HepG2 (cell line): ENCODE measurements around the gene CTSW. TPM values are rescaled to one million over a fixed set of nuclear protein-coding genes. Genes with fewer than 3 reads are reported as not detected.
A peak's percentile ranks its signal among the peaks of the same experiment; 100 is the strongest.

Source experiments
- ATAC-seq: fragments of 200-7000 bp; cut with Tn5 transposase; 3 replicates; pipeline ENCODE4 v1.9.1; 2020; ENCODE audit warnings: mild to moderate bottlenecking, moderate library complexity
- BruUV-seq: library from RNA; stranded (reverse); fragments of 400-500 nt; replicated peaks from 2 replicates; lab custom pipeline; 2021; lab: Mats Ljungman, UMichigan
- CTCF ChIA-PET: fragments of 300-600 bp; formaldehyde crosslinking; extraction: SDS; loops from one replicate; lab custom pipeline; 2021; ENCODE audit warnings: low total read pairs, inconsistent platforms, low intra/inter-chr PET ratio; lab: Yijun Ruan, JAX
- POLR2A ChIA-PET: fragments of 350-600 bp; sonication (Branson Sonifier 250); formaldehyde crosslinking; loops from one replicate; lab custom pipeline; 2020; ENCODE audit warnings: antibody characterized with exemption, inconsistent platforms; lab: Yijun Ruan, JAX
- DNase-seq: peaks from one replicate; pipeline ENCODE4 v3.0.0-alpha.2; 2015; ENCODE audit warnings: low spot score
- FAIRE-seq: peaks from 3 replicates; lab custom pipeline; 2011; peaks lifted over from hg19 to GRCh38; lab: Jason Lieb, UNC
- H2AFZ ChIP-seq: one replicate; pipeline ENCODE4 v1.6.1; 2011; ENCODE audit warnings: low read length, inconsistent platforms
- H3K27ac ChIP-seq: fragments of 300-600 bp; 3 replicates; pipeline ENCODE4 v1.8.0; 2011; ENCODE audit warnings: mixed run types, mild to moderate bottlenecking, mixed read lengths, low read length, inconsistent platforms; ENCODE audit not compliant: insufficient read depth; ENCODE audit errors: extremely low read length
- H3K27me3 ChIP-seq, 2 experiments: fragments of 200-600 bp in 1 of 2; 2 replicates in 1 of 2; 3 replicates in 1 of 2; pipeline versions ENCODE4 v1.6.0 to v1.8.0; 2011; ENCODE audit warnings: low read length in 2 of 2, mild to moderate bottlenecking in 2 of 2, moderate library complexity in 2 of 2, inconsistent platforms in 1 of 2; ENCODE audit not compliant: insufficient read depth in 2 of 2, control insufficient read depth in 1 of 2
- H3K36me3 ChIP-seq, 2 experiments: fragments of 200-600 bp in 1 of 2; replicated peaks in 1 of 2; 2 replicates in 1 of 2; 3 replicates in 1 of 2; pipeline versions ENCODE4 v1.5.1 to v1.8.0; 2011; ENCODE audit warnings: low read length in 2 of 2, inconsistent platforms in 1 of 2; ENCODE audit not compliant: insufficient read depth in 2 of 2, control insufficient read depth in 1 of 2
- H3K4me1 ChIP-seq: 2 replicates; pipeline ENCODE4 v1.5.1; 2012; ENCODE audit warnings: low read length, inconsistent platforms; ENCODE audit not compliant: insufficient read depth
- H3K4me2 ChIP-seq: 2 replicates; pipeline ENCODE4 v1.6.0; 2011; ENCODE audit warnings: low read depth, low read length, inconsistent platforms
- H3K4me3 ChIP-seq, 3 experiments: fragments of 200-600 bp in 1 of 3; sonication (generic), shearing (Covaris generic) in 1 of 3; replicated peaks in 1 of 3; 2 replicates each; pipeline ENCODE4 v1.5.1; 2011 to 2016; ENCODE audit warnings: low read length in 3 of 3, inconsistent platforms in 2 of 3, low read depth in 2 of 3, mild to moderate bottlenecking in 2 of 3, control low read depth in 1 of 3, mixed read lengths in 1 of 3; ENCODE audit not compliant: insufficient read depth in 1 of 3
- H3K79me2 ChIP-seq: one replicate; pipeline ENCODE4 v1.6.1; 2011; ENCODE audit warnings: low read length, inconsistent platforms; ENCODE audit not compliant: insufficient read depth
- H3K9ac ChIP-seq: 2 replicates; pipeline ENCODE4 v1.6.0; 2011; ENCODE audit warnings: mild to moderate bottlenecking, low read depth, low read length, inconsistent platforms; ENCODE audit not compliant: insufficient read depth
- H3K9me3 ChIP-seq: 2 replicates; pipeline ENCODE4 v1.5.1; 2012; ENCODE audit warnings: mild to moderate bottlenecking, low read length
- H4K20me1 ChIP-seq: 2 replicates; pipeline ENCODE4 v1.6.0; 2011; ENCODE audit warnings: inconsistent platforms, mild to moderate bottlenecking, low read length, moderate library complexity; ENCODE audit not compliant: insufficient read depth
- AGO2 ChIP-seq: fragments of 200-400 bp; formaldehyde crosslinking; optimal IDR thresholded peaks from 2 replicates; pipeline ENCODE3; 2017; ENCODE audit warnings: mild to moderate bottlenecking, low read depth, low read length, moderate library complexity
- ETV6 ChIP-seq: sonication (generic); formaldehyde crosslinking; conservative IDR thresholded peaks from 2 replicates; pipeline ENCODE4 v1.4.0; 2020; ENCODE audit warnings: missing genetic modification reagents
- FIP1L1 ChIP-seq: fragments of 200-400 bp; formaldehyde crosslinking; IDR thresholded peaks from 2 replicates; pipeline ENCODE4 v1.6.1; 2018; ENCODE audit warnings: low read depth, mild to moderate bottlenecking, low read length, moderate library complexity, borderline replicate concordance; ENCODE audit not compliant: insufficient read depth
- HDAC1 ChIP-seq: sonication (generic); formaldehyde crosslinking; IDR thresholded peaks from 2 replicates; pipeline ENCODE4 v1.5.1; 2020; ENCODE audit warnings: mild to moderate bottlenecking, missing genetic modification reagents
- HNRNPK ChIP-seq: fragments of 200-400 bp; formaldehyde crosslinking; IDR thresholded peaks from 2 replicates; pipeline ENCODE4 v1.6.1; 2018; ENCODE audit warnings: low read length, low read depth, moderate library complexity, mild to moderate bottlenecking; ENCODE audit not compliant: poor library complexity, severe bottlenecking
- HNRNPL ChIP-seq: fragments of 200-400 bp; formaldehyde crosslinking; IDR thresholded peaks from 2 replicates; pipeline ENCODE4 v1.6.1; 2017; ENCODE audit warnings: mild to moderate bottlenecking, low read depth, low read length
- HNRNPLL ChIP-seq: fragments of 200-400 bp; formaldehyde crosslinking; IDR thresholded peaks from 2 replicates; pipeline ENCODE4 v1.6.1; 2017; ENCODE audit warnings: mild to moderate bottlenecking, low read depth, low read length; ENCODE audit not compliant: poor library complexity, severe bottlenecking
- PAF1 ChIP-seq: IDR thresholded peaks from 2 replicates; pipeline ENCODE4 v1.6.1; 2016; ENCODE audit warnings: missing genetic modification reagents, missing compliant biosample characterization
- POLR2AphosphoS2 ChIP-seq: IDR thresholded peaks from 2 replicates; pipeline ENCODE4 v1.6.1; 2011; ENCODE audit warnings: low read depth, low read length, improper control_type of control experiment
- POLR2G ChIP-seq: fragments of 200-400 bp; formaldehyde crosslinking; IDR thresholded peaks from 2 replicates; pipeline ENCODE4 v1.6.1; 2018; ENCODE audit warnings: mild to moderate bottlenecking, low read depth, low read length, moderate library complexity
- RBFOX2 ChIP-seq: fragments of 200-400 bp; formaldehyde crosslinking; IDR thresholded peaks from 2 replicates; pipeline ENCODE4 v1.6.1; 2017; ENCODE audit warnings: low read depth, mild to moderate bottlenecking, low read length
- RBM22 ChIP-seq: fragments of 200-400 bp; formaldehyde crosslinking; optimal IDR thresholded peaks from 2 replicates; pipeline ENCODE3; 2017; ENCODE audit warnings: mild to moderate bottlenecking, low read length, moderate library complexity
- RFX1 ChIP-seq: fragments of 450-650 bp; IDR thresholded peaks from 2 replicates; pipeline ENCODE4 v1.6.1; 2017
- TSC22D2 ChIP-seq: sonication (generic); formaldehyde crosslinking; IDR thresholded peaks from 2 replicates; pipeline ENCODE4 v1.5.1; 2020; ENCODE audit warnings: missing genetic modification reagents, mild to moderate bottlenecking, borderline replicate concordance
- U2AF1 ChIP-seq: fragments of 200-400 bp; formaldehyde crosslinking; optimal IDR thresholded peaks from 2 replicates; pipeline ENCODE3; 2017; ENCODE audit warnings: mild to moderate bottlenecking, low read depth, low read length
- ZBTB44 ChIP-seq: sonication (generic); formaldehyde crosslinking; IDR thresholded peaks from 2 replicates; pipeline ENCODE4 v1.4.0; 2020; ENCODE audit warnings: missing genetic modification reagents
- ZC3H13 ChIP-seq: sonication (generic); formaldehyde crosslinking; IDR thresholded peaks from 2 replicates; pipeline ENCODE4 v1.8.1; 2023; ENCODE audit warnings: mild to moderate bottlenecking, missing genetic modification reagents, moderate library complexity
- ZFY ChIP-seq: sonication (generic); formaldehyde crosslinking; IDR thresholded peaks from 2 replicates; pipeline ENCODE4 v1.4.0; 2020; ENCODE audit warnings: missing genetic modification reagents
- ZNF615 ChIP-seq: sonication (generic); formaldehyde crosslinking; IDR thresholded peaks from 2 replicates; pipeline ENCODE4 v1.5.0; 2020; ENCODE audit warnings: mild to moderate bottlenecking, missing genetic modification reagents, borderline replicate concordance
- ZNF768 ChIP-seq: sonication (generic); formaldehyde crosslinking; IDR thresholded peaks from 2 replicates; pipeline ENCODE4 v1.4.0; 2020; ENCODE audit warnings: missing genetic modification reagents
- WGBS: methylation state at CpG from one replicate; pipeline ENCODE4 v1.1.6; 2017; ENCODE audit warnings: low lambda C conversion rate; 5-methylcytosine and 5-hydroxymethylcytosine counted together
- in situ Hi-C: cut with HindIII; loops from 2 replicates; pipeline ENCODE4 v1.10.0; 2017; ENCODE audit warnings: low pct_unique_long_range_greater_than_20kb; ENCODE audit not compliant: extremely low pct_ligation_motif_present
- intact Hi-C: fragments of 100-400 bp; cut with micrococcal nuclease; formaldehyde crosslinking; loops from one replicate; pipeline ENCODE4 v1.10.0; 2022; ENCODE audit not compliant: unreplicated experiment
- polyA plus RNA-seq, 8 experiments: library from polyadenylated mRNA; depleted of rRNA in 3 of 8; stranded (reverse) in 7 of 8; unstranded in 1 of 8; fragments of >200 nt; fragmentation: Illumina TruSeq in 4 of 8; extraction: Trizol in 4 of 8; gene quantifications; 2 replicates each; pipeline versions ENCODE4 v1.2.1 to v1.2.3, GENCODE V29; 2011 to 2016; ENCODE audit warnings: low read depth in 4 of 8, missing spikeins in 1 of 8, mixed read lengths in 1 of 8; ENCODE audit not compliant: insufficient read depth in 1 of 8
- total RNA-seq, 5 experiments: library from RNA; depleted of rRNA; stranded (reverse); fragments of >200 nt; fragmentation: Illumina TruSeq; extraction: Trizol; gene quantifications; 2 replicates each; pipeline ENCODE4 v1.2.3, GENCODE V29; 2016; ENCODE audit warnings: low read depth in 1 of 5

Gene CTSW
- total and polyA plus RNA-seq, 2 of the 13 experiments (the other 11 are each of a cell fraction or from before 2014, with no cell fraction given) = 0.09 TPM; not detected in 1

- TF ChIP-seq ZBTB44 (CRISPR knock-in tag) (no peak), ZNF615 (CRISPR knock-in tag) (no peak), HDAC1 (no peak)
- TF ChIP-seq, all 625 proteins: peak for 4
These were observed 27.7 kb upstream of the CTSW start (continued) for GRCh38 chr11:65851811-65852507.

GRCh38 chr11:65852508-65853245, 27.0 kb upstream of the CTSW start:
- Histone ChIP-seq H3K4me1 (peaks cover 71% of the 10 kb centered on the region), H3K79me2 (peaks cover 21% of the 10 kb centered on the region), H4K20me1 (peaks cover 50% of the 10 kb centered on the region), H2AFZ (no peak overlapping the region), H3K27me3 (no peaks in the 10 kb centered on the region), H3K27ac (no peak overlapping the region), H3K4me2 (no peak overlapping the region)
- in situ Hi-C loops = loop anchor here (10.0 kb wide), 1 partner anchor 298 kb away; the partner anchor contains the start of gene LTBP3
- CTCF ChIA-PET = no interaction called here
- TF ChIP-seq ZFY = peak; percentile 21; the same call in 1 of the 2 replicates
- peak; percentile 37; the same call in 1 of the 2 replicates for TF ChIP-seq ZC3H13 (CRISPR knock-in tag)
- TF ChIP-seq ETV6 = no peak
- TF ChIP-seq PAF1 (CRISPR knock-in tag) = peak; percentile 32
- no peak for TF ChIP-seq U2AF1
- peak; percentile 45; the same call in 1 of the 2 replicates for TF ChIP-seq POLR2AphosphoS2
- TF ChIP-seq HNRNPL = no peak
- peak; percentile 86 for TF ChIP-seq RBM22
- peak; percentile 98 for TF ChIP-seq AGO2
- peak; percentile 81 for TF ChIP-seq RBFOX2
- TF ChIP-seq FIP1L1 = no peak
- TF ChIP-seq POLR2G = peak; percentile 2; the same call in 1 of the 2 replicates
- peak; percentile 18; the same call in 1 of the 2 replicates for TF ChIP-seq ZNF768 (CRISPR knock-in tag)
- TF ChIP-seq RFX1 = no peak
- no peak for TF ChIP-seq TSC22D2 (CRISPR knock-in tag)
- peak; percentile 25 for TF ChIP-seq HNRNPK
- peak; percentile 23 for TF ChIP-seq HNRNPLL
- TF ChIP-seq, all 625 proteins: peak for 11
- WGBS = 94% methylated on average over 18 of the region's 33 CpGs
- H3K9ac ChIP-seq = no peak overlapping the region
- intact Hi-C loops = no loop called here
- no TSS peak for BruUV-seq
- ATAC-seq (no peak), FAIRE-seq (no peak), DNase-seq (no peak)
- POLR2A ChIA-PET = interaction anchor here (0.9 to 2.6 kb wide), 3 partner anchors 10 to 37 kb away, joined by 4 to 8 read pairs (median 4); partner anchors contain the start of gene CCDC85B
- H3K4me3 ChIP-seq = no peak overlapping the region
- peaks cover 14 to 34% of the 10 kb centered on the region in 2 experiments for H3K36me3 ChIP-seq
- 0 out of 2 replicates have a peak, but pooled peaks cover 4% of the 10 kb centered on the region for H3K9me3 ChIP-seq
